Epithelial cell of esophagus (primary cell): ENCODE data around the gene ZNF143.
A peak's percentile ranks its signal among the peaks of the same experiment; 100 is the strongest.
"Not testable (repeated sequence)": the region's sequence is repeated elsewhere in the genome, so short reads cannot be mapped to it uniquely, and the experiment has no call there.

Experiments used
- DNase-seq: peaks from one replicate; pipeline ENCODE4 v3.0.0; 2010; ENCODE audit warnings: low read depth
- H3K4me3 ChIP-seq: 2 replicates; pipeline ENCODE4 v1.5.1; 2011; ENCODE audit warnings: mild to moderate bottlenecking, low read length, control low read depth
- TF ChIP-seq, protein P1 (sequence below): IDR thresholded peaks from 2 replicates; pipeline ENCODE4 v1.5.1; 2011; ENCODE audit warnings: low read depth, mild to moderate bottlenecking, low read length, control low read depth, inconsistent platforms; ENCODE audit not compliant: insufficient read depth; ENCODE audit errors: missing control alignments

The ZNF143 gene

DNA sequence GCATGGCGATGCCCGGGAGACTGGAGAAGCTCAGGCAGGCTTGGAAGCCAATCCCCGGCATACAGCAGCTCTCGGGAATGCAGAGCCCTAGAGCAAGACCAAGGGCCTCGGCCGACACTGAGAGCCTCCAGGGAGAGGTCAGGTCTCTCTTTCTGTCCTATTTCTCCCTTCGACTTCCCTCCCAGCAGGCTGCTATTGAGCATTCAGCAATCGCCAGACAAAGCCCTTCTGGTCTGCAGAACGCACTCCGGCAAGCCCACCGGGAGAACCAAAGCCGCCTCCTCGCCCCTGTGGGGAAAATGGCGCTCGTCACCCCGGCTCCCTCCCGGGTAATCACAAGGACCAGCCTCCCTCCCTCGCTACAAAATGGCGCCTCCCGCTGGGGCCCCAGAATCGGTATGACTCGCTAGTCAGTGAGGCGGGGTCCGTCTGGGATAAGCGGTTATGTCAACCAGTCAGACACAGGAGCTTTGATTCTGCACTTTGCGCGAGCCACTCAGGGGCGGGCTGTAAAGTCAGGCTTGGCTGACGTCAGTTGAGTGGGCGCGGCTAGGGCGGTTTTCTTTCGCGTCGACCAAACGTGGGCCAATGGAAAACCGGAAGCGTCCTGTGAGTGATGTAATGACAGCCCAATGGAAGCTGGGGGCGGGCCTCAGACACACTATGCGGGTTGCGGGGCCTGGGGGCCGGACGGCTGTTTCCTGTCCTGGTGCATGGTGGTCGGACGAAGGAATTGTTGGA lies at the start of gene ZNF143:
Gene ZNF143 (plus strand): TSS at position 691 of the 741 bp plus-strand sequence. CDS start 10,297 bp downstream, outside the sequence.
- DNase-seq = peak; percentile 100
- H3K4me3 ChIP-seq = peak within 1 kb of the TSS; percentile 99
- TF ChIP-seq, protein P1, sequence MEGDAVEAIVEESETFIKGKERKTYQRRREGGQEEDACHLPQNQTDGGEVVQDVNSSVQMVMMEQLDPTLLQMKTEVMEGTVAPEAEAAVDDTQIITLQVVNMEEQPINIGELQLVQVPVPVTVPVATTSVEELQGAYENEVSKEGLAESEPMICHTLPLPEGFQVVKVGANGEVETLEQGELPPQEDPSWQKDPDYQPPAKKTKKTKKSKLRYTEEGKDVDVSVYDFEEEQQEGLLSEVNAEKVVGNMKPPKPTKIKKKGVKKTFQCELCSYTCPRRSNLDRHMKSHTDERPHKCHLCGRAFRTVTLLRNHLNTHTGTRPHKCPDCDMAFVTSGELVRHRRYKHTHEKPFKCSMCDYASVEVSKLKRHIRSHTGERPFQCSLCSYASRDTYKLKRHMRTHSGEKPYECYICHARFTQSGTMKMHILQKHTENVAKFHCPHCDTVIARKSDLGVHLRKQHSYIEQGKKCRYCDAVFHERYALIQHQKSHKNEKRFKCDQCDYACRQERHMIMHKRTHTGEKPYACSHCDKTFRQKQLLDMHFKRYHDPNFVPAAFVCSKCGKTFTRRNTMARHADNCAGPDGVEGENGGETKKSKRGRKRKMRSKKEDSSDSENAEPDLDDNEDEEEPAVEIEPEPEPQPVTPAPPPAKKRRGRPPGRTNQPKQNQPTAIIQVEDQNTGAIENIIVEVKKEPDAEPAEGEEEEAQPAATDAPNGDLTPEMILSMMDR = no peak

DNA sequence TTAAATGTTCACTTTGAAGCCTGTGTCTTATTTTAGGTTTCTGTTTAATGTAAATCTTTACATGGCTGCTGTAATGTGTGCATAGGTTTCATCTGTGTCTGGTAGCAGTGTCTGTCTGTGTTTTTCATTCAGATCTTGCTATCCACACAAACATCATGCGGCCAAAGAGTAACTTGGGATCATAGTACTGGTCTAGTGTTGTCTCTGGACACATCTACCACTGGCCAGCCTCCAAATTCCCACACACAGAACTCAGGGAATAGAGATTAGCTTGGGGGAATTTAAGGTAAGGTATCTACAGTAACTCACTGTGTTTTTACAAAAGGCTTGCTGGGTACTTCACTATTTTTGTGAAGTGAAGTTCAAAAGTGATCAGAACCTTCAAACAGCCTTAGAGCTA lies 32.1 kb upstream of the ZNF143 start:
- no peak overlapping the region for H3K4me3 ChIP-seq
- TF ChIP-seq, protein P1 = no peak
- no peak for DNase-seq

DNA sequence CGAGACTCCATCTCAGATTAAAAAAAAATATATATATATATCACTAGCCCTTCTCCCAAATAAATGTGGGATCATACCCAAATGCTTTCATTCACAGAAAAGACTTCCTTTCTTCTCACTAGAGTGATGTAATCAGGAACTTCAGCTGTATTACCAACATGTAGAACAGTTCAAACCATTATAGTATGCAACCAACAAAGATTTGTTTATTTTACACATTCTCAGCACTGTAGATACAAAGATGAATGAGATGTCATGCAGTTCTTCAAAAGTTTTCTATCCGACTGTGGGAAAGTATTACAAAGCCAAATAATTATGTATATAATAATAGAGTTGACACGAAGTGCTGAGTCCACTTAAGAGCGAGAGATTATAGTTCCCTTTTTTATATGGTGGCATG lies 22.2 kb upstream of the ZNF143 start:
- DNase-seq = no peak
- TF ChIP-seq, protein P1 = no peak
- H3K4me3 ChIP-seq = no peak overlapping the region

DNA sequence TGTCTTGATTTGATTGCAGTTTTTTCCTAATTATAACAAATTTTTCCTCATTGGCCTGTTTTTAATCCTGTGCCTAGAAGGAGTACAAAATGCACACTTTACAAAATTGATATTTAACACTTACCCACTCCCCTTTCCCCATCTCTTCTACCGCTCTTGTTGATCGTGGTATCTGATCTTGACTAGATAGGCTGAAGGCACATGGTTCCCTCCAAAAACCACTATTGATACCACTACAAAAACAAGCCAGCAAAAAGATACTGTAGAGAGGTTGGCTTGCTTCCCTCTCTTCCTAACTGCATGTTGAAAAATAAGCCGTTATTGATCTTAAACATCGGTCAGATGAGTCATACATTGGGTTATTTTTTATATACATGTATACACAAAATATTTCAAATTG lies 14.6 kb upstream of the ZNF143 start:
- DNase-seq = no peak
- H3K4me3 ChIP-seq = no peak overlapping the region
- TF ChIP-seq, protein P1 = no peak

DNA sequence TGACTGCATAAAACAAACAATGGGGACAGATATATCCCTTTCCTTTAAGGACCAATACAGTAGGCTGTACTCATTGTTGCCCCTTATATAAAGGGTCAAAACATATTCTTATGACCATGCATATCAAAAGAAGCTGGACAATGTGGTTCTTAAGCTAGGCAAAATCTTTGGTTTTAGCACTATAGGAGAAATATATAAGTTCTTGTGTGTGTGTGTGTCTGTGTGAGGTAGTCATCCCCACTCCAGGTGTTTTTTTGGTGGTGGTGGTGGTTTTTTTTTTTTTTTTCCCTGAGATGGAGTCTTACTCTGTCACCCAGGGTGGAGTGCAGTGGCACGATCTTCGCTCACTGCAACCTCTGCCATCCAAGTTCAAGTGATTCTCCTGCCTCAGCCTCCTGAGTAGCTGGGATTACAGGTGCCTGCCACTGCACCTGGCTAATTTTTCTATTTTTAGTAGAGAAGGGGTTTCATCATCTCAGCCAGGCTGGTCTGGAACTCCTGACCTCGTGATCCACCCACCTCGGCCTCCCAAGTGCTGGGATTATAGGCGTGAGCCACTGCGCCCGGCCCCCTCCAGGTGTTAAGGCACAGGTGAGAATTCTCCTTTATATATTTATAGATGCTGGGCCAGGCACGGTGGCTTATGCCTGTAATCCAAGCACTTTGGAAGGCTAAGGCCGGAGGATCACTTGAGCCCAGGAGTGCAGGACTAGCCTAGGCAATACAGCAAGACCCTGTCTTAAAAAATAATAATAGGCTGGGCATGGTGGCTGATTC lies 12.0 kb upstream of the ZNF143 start:
- no peak for DNase-seq
- TF ChIP-seq, protein P1 = no peak
- no peak overlapping the region for H3K4me3 ChIP-seq

DNA sequence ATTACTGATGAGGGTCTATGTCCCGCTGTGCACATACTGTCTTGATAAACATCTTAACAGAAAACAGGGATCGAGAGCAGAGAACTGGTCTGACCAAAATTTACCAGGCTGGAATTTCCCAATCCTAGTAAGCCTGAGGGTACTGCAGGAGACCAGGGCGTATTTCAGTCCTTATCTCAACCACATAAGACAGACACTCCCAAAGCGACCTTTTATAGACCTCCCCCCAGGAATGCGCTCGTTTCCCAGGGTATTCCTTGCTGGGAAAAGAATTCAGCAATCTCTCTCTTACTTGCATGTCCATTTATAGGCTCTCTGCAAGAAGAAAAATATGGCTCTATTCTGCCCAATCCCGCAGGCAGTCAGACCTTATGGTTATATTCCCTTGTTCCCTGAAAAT lies 8.8 kb upstream of the ZNF143 start:
- H3K4me3 ChIP-seq = not testable (repeated sequence)

DNA sequence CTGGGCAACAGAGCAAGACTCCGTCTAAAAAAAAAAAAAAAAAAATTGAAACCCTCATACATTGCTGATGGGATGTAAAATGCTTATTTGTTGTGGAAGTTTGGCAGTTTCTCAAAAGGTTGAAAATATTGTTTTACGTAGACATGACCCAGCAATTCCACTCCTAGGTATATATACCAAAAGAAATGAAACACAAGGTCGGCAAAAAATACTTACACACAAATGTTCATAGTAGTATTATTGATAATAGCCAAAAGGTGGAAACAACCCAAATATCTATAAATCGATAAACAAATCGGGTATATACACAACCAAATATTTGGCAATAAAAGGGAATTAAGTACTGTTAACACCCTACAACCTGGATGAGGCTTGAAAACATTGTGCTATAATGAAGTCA lies 5.1 kb upstream of the ZNF143 start:
- TF ChIP-seq, protein P1 = no peak
- no peak overlapping the region for H3K4me3 ChIP-seq
- DNase-seq = no peak

More for the DNA sequence above, 8.8 kb upstream of the ZNF143 start:
- DNase-seq = not testable (repeated sequence)
